Measurements from ENCODE around the gene KCNQ4. TPM values are rescaled to one million over a fixed set of nuclear protein-coding genes. Genes with fewer than 3 reads are reported as not detected.

The KCNQ4 gene
- total and polyA plus RNA-seq, 2 of the 13 experiments (the other 11 are each of a cell fraction or from before 2014, with no cell fraction given), result 0.02 to 0.09 TPM

DNA sequence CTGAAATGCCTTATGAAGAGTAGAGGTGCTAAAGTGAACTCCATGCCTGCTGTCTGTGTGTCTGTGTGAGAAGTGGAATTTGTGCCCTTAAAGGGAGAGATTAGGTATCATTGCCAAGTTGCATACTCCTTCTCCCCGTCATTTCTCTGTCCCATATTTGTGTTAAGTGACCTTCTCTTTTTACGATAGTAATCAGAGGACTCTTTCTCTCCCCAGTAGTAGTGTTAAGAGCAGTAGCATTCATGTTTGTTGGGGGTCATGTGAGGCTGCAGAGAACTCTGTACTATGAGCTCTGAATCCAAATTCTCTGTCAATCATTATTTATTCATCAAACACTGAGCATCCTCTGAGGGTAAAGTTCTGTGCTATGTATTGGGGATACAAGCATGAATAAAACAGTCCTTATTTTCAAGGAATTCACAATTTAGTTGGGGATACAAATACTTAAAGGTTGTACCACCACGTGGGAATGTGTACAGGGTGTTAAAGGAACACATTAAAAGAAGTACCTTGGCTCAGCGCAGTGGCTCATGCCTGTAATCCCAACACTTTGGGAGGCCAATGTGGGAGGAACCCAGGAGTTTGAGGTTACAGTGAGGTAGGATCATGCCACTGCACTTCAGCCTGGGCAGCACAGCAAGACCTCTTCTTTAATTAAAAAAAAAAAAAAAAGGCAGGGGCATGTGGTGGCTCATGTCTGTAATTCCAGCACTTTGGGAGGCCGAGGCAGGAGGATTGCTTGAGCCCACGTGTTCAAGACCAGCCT lies 24.8 kb upstream of the KCNQ4 start (continued):
- peak; percentile 91 for TF ChIP-seq TFE3 (CRISPR knock-in tag; IDR thresholded peaks at IDR 0.05)
- TF ChIP-seq ZFP36L1 (CRISPR knock-in tag; IDR thresholded peaks at IDR 0.05), result no peak
- no peak for TF ChIP-seq ZNF556 (CRISPR knock-in tag; IDR thresholded peaks at IDR 0.05; ENCODE audit: borderline replicate concordance)
- no peak for TF ChIP-seq FOXP1 (IDR thresholded peaks at IDR 0.05)
- peak; percentile 59 for TF ChIP-seq FOXP1 (CRISPR knock-in tag; IDR thresholded peaks at IDR 0.05)
- peak; percentile 75 for TF ChIP-seq SAP130 (CRISPR knock-in tag; IDR thresholded peaks at IDR 0.05; ENCODE audit: low read depth)
- TF ChIP-seq GATAD2A (CRISPR knock-in tag; IDR thresholded peaks at IDR 0.05), result peak; percentile 82
- TF ChIP-seq NFATC3 (CRISPR knock-in tag; IDR thresholded peaks at IDR 0.05), result no peak
- no peak for TF ChIP-seq ZNF530 (CRISPR knock-in tag; IDR thresholded peaks at IDR 0.05; ENCODE audit: low read depth)
- TF ChIP-seq FOXJ3 (CRISPR knock-in tag; IDR thresholded peaks at IDR 0.05; ENCODE audit: borderline replicate concordance), result peak; percentile 84; the same call in 1 of the 2 replicates
- TF ChIP-seq, protein P1, sequence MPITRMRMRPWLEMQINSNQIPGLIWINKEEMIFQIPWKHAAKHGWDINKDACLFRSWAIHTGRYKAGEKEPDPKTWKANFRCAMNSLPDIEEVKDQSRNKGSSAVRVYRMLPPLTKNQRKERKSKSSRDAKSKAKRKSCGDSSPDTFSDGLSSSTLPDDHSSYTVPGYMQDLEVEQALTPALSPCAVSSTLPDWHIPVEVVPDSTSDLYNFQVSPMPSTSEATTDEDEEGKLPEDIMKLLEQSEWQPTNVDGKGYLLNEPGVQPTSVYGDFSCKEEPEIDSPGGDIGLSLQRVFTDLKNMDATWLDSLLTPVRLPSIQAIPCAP (CRISPR knock-in tag; IDR thresholded peaks at IDR 0.05; ENCODE audit: low read depth), result no peak
- no peak for TF ChIP-seq KDM4B (CRISPR knock-in tag; IDR thresholded peaks at IDR 0.05)
- TF ChIP-seq ZNF383 (CRISPR knock-in tag; IDR thresholded peaks at IDR 0.05; ENCODE audit: borderline replicate concordance), result no peak
- peak; percentile 68 for TF ChIP-seq MIXL1 (CRISPR knock-in tag; IDR thresholded peaks at IDR 0.05)
- TF ChIP-seq ZNF790 (CRISPR knock-in tag; IDR thresholded peaks at IDR 0.05; ENCODE audit: borderline replicate concordance), result no peak
- TF ChIP-seq, protein P2, sequence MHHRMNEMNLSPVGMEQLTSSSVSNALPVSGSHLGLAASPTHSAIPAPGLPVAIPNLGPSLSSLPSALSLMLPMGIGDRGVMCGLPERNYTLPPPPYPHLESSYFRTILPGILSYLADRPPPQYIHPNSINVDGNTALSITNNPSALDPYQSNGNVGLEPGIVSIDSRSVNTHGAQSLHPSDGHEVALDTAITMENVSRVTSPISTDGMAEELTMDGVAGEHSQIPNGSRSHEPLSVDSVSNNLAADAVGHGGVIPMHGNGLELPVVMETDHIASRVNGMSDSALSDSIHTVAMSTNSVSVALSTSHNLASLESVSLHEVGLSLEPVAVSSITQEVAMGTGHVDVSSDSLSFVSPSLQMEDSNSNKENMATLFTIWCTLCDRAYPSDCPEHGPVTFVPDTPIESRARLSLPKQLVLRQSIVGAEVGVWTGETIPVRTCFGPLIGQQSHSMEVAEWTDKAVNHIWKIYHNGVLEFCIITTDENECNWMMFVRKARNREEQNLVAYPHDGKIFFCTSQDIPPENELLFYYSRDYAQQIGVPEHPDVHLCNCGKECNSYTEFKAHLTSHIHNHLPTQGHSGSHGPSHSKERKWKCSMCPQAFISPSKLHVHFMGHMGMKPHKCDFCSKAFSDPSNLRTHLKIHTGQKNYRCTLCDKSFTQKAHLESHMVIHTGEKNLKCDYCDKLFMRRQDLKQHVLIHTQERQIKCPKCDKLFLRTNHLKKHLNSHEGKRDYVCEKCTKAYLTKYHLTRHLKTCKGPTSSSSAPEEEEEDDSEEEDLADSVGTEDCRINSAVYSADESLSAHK (CRISPR knock-in tag; IDR thresholded peaks at IDR 0.05; ENCODE audit: borderline replicate concordance), result no peak
- no peak for TF ChIP-seq SOX13 (IDR thresholded peaks at IDR 0.05)
- peak in 1 of 2 experiments; percentile 65; a peak in 2 of 4 replicates for TF ChIP-seq SOX13 (CRISPR knock-in tag; conservative IDR thresholded peaks at IDR 0.05 in 1 of 2, IDR thresholded peaks at IDR 0.05 in 1 of 2)
- TF ChIP-seq SNAPC2 (CRISPR knock-in tag; IDR thresholded peaks at IDR 0.05), result no peak
- TF ChIP-seq FOXM1 (CRISPR knock-in tag; IDR thresholded peaks at IDR 0.05), result no peak
- TF ChIP-seq PBX2 (CRISPR knock-in tag; IDR thresholded peaks at IDR 0.05), result peak; percentile 57; the same call in 1 of the 2 replicates
- TF ChIP-seq JARID2 (CRISPR knock-in tag; IDR thresholded peaks at IDR 0.05; ENCODE audit: insufficient replicate concordance), result no peak
- peak; percentile 88 for TF ChIP-seq NCOA2 (CRISPR knock-in tag; IDR thresholded peaks at IDR 0.05)
- no peak for TF ChIP-seq RFXANK (CRISPR knock-in tag; IDR thresholded peaks at IDR 0.05)

Data from HepG2 (cell line).